ENCODE measurements around the gene KRTAP4-11.
"Not testable (repeated sequence)": the region's sequence is repeated elsewhere in the genome, so short reads cannot be mapped to it uniquely, and the experiment has no call there.

Gene KRTAP4-11

GRCh38 chr17:41123991-41124371, 5.8 kb upstream of the KRTAP4-11 start, which contains the start of gene KRTAP4-12:
TSS of gene KRTAP4-12 (minus strand) at chr17:41124182. CDS start at chr17:41124122, 60 bp downstream.
- not testable (repeated sequence) for TF ChIP-seq ZBTB7A, CREB1, RAD21 (IDR thresholded peaks at IDR 0.05; ENCODE audit: low read depth)

GRCh38 chr17:41121742-41122141, 3.6 kb upstream of the KRTAP4-11 start:
- TF ChIP-seq USF1 (IDR thresholded peaks at IDR 0.05) (no peak), TEAD4 (IDR thresholded peaks at IDR 0.05) (no peak), FOXM1 (IDR thresholded peaks at IDR 0.05; ENCODE audit: borderline replicate concordance, low read depth) (no peak), CEBPB (IDR thresholded peaks at IDR 0.05) (no peak), TAF1 (IDR thresholded peaks at IDR 0.05; ENCODE audit: low read depth) (no peak)

- TF ChIP-seq ZBTB7A (IDR thresholded peaks at IDR 0.05; ENCODE audit: low read depth) = no peak
These were observed 548 bp upstream of the KRTAP4-11 start for GRCh38 chr17:41118721-41119120.

- no peak for TF ChIP-seq NFIC (IDR thresholded peaks at IDR 0.05)
- TF ChIP-seq CEBPB (IDR thresholded peaks at IDR 0.05) = no peak
- TF ChIP-seq EGR1 (IDR thresholded peaks at IDR 0.05) = no peak
- no peak for TF ChIP-seq EP300 (IDR thresholded peaks at IDR 0.05; ENCODE audit: borderline replicate concordance)
- no peak for TF ChIP-seq TAF1 (IDR thresholded peaks at IDR 0.05; ENCODE audit: low read depth)
- TF ChIP-seq RAD21 (IDR thresholded peaks at IDR 0.05; ENCODE audit: low read depth) = no peak
- TF ChIP-seq ZBTB7A (IDR thresholded peaks at IDR 0.05; ENCODE audit: low read depth) = no peak
- TF ChIP-seq TEAD4 (IDR thresholded peaks at IDR 0.05) = no peak
- no peak for TF ChIP-seq REST (IDR thresholded peaks at IDR 0.05; ENCODE audit: low read depth)
- TF ChIP-seq FOXM1 (IDR thresholded peaks at IDR 0.05; ENCODE audit: borderline replicate concordance, low read depth) = no peak
- TF ChIP-seq USF1 (IDR thresholded peaks at IDR 0.05) = no peak
- no peak for TF ChIP-seq YY1 (IDR thresholded peaks at IDR 0.05; ENCODE audit: low read depth)
- TF ChIP-seq TCF12 (IDR thresholded peaks at IDR 0.05; ENCODE audit: low read depth) = no peak
- no peak for TF ChIP-seq MAX (IDR thresholded peaks at IDR 0.05)
- no peak for TF ChIP-seq CREB1 (IDR thresholded peaks at IDR 0.05; ENCODE audit: low read depth)
These were observed 1.9 kb downstream of the KRTAP4-11 start for GRCh38 chr17:41116297-41116696.

GRCh38 chr17:41111151-41111885, 6.9 kb downstream of the KRTAP4-11 start:
- TF ChIP-seq EP300 (IDR thresholded peaks at IDR 0.05; ENCODE audit: borderline replicate concordance) (no peak), CREB1 (IDR thresholded peaks at IDR 0.05; ENCODE audit: low read depth) (no peak), FOXM1 (IDR thresholded peaks at IDR 0.05; ENCODE audit: borderline replicate concordance, low read depth) (no peak), TEAD4 (IDR thresholded peaks at IDR 0.05) (no peak), USF1 (IDR thresholded peaks at IDR 0.05) (no peak), REST (IDR thresholded peaks at IDR 0.05; ENCODE audit: low read depth) (no peak), CEBPB (IDR thresholded peaks at IDR 0.05) (no peak), RAD21 (IDR thresholded peaks at IDR 0.05; ENCODE audit: low read depth) (no peak), NFIC (IDR thresholded peaks at IDR 0.05) (no peak)

- no peak for TF ChIP-seq USF1 (IDR thresholded peaks at IDR 0.05)
- no peak for TF ChIP-seq CREB1 (IDR thresholded peaks at IDR 0.05; ENCODE audit: low read depth)
- TF ChIP-seq FOXM1 (IDR thresholded peaks at IDR 0.05; ENCODE audit: borderline replicate concordance, low read depth) = no peak
- TF ChIP-seq EP300 (IDR thresholded peaks at IDR 0.05; ENCODE audit: borderline replicate concordance) = no peak
These were observed 10.2 kb downstream of the KRTAP4-11 start for GRCh38 chr17:41107941-41108450.

Data from Ishikawa (cell line).